HepG2 (cell line): ENCODE data around the gene CREB1. TPM values are rescaled to one million over a fixed set of nuclear protein-coding genes. Genes with fewer than 3 reads are reported as not detected.

ENCODE experiments used
- ATF3 ChIP-seq: sonication (generic); formaldehyde crosslinking; IDR thresholded peaks from 2 replicates; pipeline ENCODE4 v1.4.0; 2020; ENCODE audit warnings: missing genetic modification reagents
- BRD4 ChIP-seq: sonication (generic); formaldehyde crosslinking; IDR thresholded peaks from 2 replicates; pipeline ENCODE4 v1.4.0; 2020; ENCODE audit warnings: missing genetic modification reagents
- GABPB1 ChIP-seq: IDR thresholded peaks from 2 replicates; pipeline ENCODE4 v1.6.1; 2016; ENCODE audit warnings: mild to moderate bottlenecking, missing genetic modification reagents, moderate library complexity, missing compliant biosample characterization
- GLI4 ChIP-seq: sonication (generic); formaldehyde crosslinking; IDR thresholded peaks from 2 replicates; pipeline ENCODE4 v1.5.1; 2020; ENCODE audit warnings: missing genetic modification reagents, mild to moderate bottlenecking, moderate library complexity, borderline replicate concordance
- HOXA5 ChIP-seq: sonication (generic); formaldehyde crosslinking; IDR thresholded peaks from 2 replicates; pipeline ENCODE4 v1.4.0; 2020; ENCODE audit warnings: missing genetic modification reagents
- IRF2 ChIP-seq: IDR thresholded peaks from 2 replicates; pipeline ENCODE4 v1.6.1; 2018; ENCODE audit warnings: missing genetic modification reagents, missing compliant biosample characterization
- KDM5A ChIP-seq: fragments of 200-600 bp; sonication (generic); IDR thresholded peaks from 2 replicates; pipeline ENCODE4 v1.7.0; 2018; ENCODE audit warnings: antibody characterized with exemption, mild to moderate bottlenecking, low read length, borderline replicate concordance
- MBNL3 ChIP-seq: fragments of 250-450 bp; sonication (Bioruptor Pico); conservative IDR thresholded peaks from 2 replicates; pipeline ENCODE4 v1.8.0; 2022; ENCODE audit warnings: mild to moderate bottlenecking, inconsistent platforms
- MLLT10 ChIP-seq: sonication (generic); formaldehyde crosslinking; IDR thresholded peaks from 2 replicates; pipeline ENCODE4 v1.4.0; 2020; ENCODE audit warnings: missing genetic modification reagents
- NCOA2 ChIP-seq: sonication (generic); formaldehyde crosslinking; IDR thresholded peaks from 2 replicates; pipeline ENCODE4 v1.8.0; 2022; ENCODE audit warnings: inconsistent platforms
- PITX1 ChIP-seq: sonication (generic); formaldehyde crosslinking; IDR thresholded peaks from 2 replicates; pipeline ENCODE4 v1.5.1; 2020; ENCODE audit warnings: mild to moderate bottlenecking, missing genetic modification reagents
- RARA ChIP-seq: IDR thresholded peaks from 2 replicates; pipeline ENCODE4 v1.6.1; 2016; ENCODE audit warnings: missing genetic modification reagents, missing compliant biosample characterization
- ZFP1 ChIP-seq: IDR thresholded peaks from 2 replicates; pipeline ENCODE4 v1.6.1; 2016
- ZGPAT ChIP-seq: IDR thresholded peaks from 2 replicates; pipeline ENCODE4 v1.6.1; 2016; ENCODE audit warnings: mild to moderate bottlenecking
- ZNF10 ChIP-seq: sonication (generic); formaldehyde crosslinking; IDR thresholded peaks from 2 replicates; pipeline ENCODE4 v1.4.0; 2020; ENCODE audit warnings: mild to moderate bottlenecking, low read depth, missing genetic modification reagents, borderline replicate concordance
- ZNF281 ChIP-seq: sonication (generic); formaldehyde crosslinking; IDR thresholded peaks from 2 replicates; pipeline ENCODE4 v1.4.0; 2020; ENCODE audit warnings: missing genetic modification reagents, borderline replicate concordance
- ZNF354B ChIP-seq: sonication (generic); formaldehyde crosslinking; IDR thresholded peaks from 2 replicates; pipeline ENCODE4 v1.8.0; 2022; ENCODE audit warnings: mild to moderate bottlenecking, missing genetic modification reagents
- ZNF512B ChIP-seq: sonication (generic); formaldehyde crosslinking; IDR thresholded peaks from 2 replicates; pipeline ENCODE4 v1.5.1; 2020; ENCODE audit warnings: missing genetic modification reagents, mild to moderate bottlenecking, borderline replicate concordance
- ZNF550 ChIP-seq: sonication (generic); formaldehyde crosslinking; IDR thresholded peaks from 2 replicates; pipeline ENCODE4 v1.4.0; 2020; ENCODE audit warnings: mild to moderate bottlenecking, missing genetic modification reagents, borderline replicate concordance
- polyA plus RNA-seq, 8 experiments: library from polyadenylated mRNA; depleted of rRNA in 3 of 8; stranded (reverse) in 7 of 8; unstranded in 1 of 8; fragments of >200 nt; fragmentation: Illumina TruSeq in 4 of 8; extraction: Trizol in 4 of 8; gene quantifications; 2 replicates each; pipeline versions ENCODE4 v1.2.1 to v1.2.3, GENCODE V29; 2011 to 2016; ENCODE audit warnings: low read depth in 4 of 8, missing spikeins in 1 of 8, mixed read lengths in 1 of 8; ENCODE audit not compliant: insufficient read depth in 1 of 8
- total RNA-seq, 5 experiments: library from RNA; depleted of rRNA; stranded (reverse); fragments of >200 nt; fragmentation: Illumina TruSeq; extraction: Trizol; gene quantifications; 2 replicates each; pipeline ENCODE4 v1.2.3, GENCODE V29; 2016; ENCODE audit warnings: low read depth in 1 of 5
- TF ChIP-seq, protein P1 (sequence below): IDR thresholded peaks from 2 replicates; pipeline ENCODE4 v1.6.1; 2016; ENCODE audit warnings: missing genetic modification reagents, missing compliant biosample characterization
- TF ChIP-seq, protein P2 (sequence below): sonication (generic); IDR thresholded peaks from 2 replicates; pipeline ENCODE4 v1.6.1; 2016; ENCODE audit warnings: low read depth, borderline replicate concordance

CREB1 gene
- total and polyA plus RNA-seq, 2 of the 13 experiments (the other 11 are each of a cell fraction or from before 2014, with no cell fraction given): 51.8 to 51.9 TPM

DNA sequence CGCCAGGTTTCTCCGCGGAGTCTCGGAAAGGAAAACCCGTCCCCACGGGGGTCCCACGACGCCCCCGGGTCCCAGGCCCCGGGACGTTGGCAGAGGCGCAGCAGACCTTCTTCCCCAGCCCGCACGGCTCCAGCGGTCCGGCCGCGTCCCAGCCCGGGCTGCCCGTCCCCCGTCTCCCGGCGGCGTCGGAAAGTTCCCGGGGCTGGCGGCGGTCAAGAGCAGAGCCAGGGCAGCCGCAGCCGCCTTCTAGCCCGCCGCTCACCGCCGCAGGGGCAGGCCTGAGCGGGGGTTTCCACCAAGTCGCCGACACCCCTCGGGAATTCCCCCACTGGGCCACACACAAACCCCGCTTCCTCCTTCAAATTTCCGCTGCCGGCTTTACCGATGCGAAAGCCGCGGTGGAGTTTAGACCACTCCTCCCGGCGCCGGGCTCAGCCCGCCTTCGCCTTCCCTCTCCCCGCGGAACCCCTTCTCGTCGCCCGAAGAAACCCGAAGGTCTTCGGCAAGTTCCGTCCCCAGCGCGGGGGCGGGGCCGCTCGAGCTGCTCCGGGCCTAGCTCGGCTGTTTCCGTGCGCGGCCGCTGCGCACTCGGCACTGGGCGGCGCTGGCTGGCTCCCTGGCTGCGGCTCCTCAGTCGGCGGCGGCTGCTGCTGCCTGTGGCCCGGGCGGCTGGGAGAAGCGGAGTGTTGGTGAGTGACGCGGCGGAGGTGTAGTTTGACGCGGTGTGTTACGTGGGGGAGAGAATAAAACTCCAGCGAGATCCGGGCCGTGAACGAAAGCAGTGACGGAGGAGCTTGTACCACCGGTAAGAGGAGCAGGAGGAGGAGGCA is at the start of gene CREB1 (continued):
- TF ChIP-seq ZNF281 (peak; percentile 16; the same call in 1 of the 2 replicates), HOXA5 (CRISPR knock-in tag) (peak; percentile 85; the same call in 1 of the 2 replicates), IRF2 (CRISPR knock-in tag) (no peak; the same call in 1 of the 2 replicates), GABPB1 (CRISPR knock-in tag) (peak; percentile 70), ZNF10 (no peak), ZFP1 (CRISPR knock-in tag) (no peak), NCOA2 (peak; percentile 35), ZNF550 (CRISPR knock-in tag) (no peak), BRD4 (CRISPR knock-in tag) (peak; percentile 63), ATF3 (CRISPR knock-in tag) (peak; percentile 37; the same call in 1 of the 2 replicates), GLI4 (peak; percentile 30; the same call in 1 of the 2 replicates), MLLT10 (CRISPR knock-in tag) (no peak), ZNF512B (CRISPR knock-in tag) (no peak), KDM5A (no peak), ZNF354B (CRISPR knock-in tag) (peak; percentile 75; the same call in 1 of the 2 replicates), MBNL3 (no peak), PITX1 (CRISPR knock-in tag) (peak; percentile 51; the same call in 1 of the 2 replicates), ZGPAT (CRISPR knock-in tag) (peak; percentile 87), RARA (CRISPR knock-in tag) (no peak)
- TF ChIP-seq, protein P1, sequence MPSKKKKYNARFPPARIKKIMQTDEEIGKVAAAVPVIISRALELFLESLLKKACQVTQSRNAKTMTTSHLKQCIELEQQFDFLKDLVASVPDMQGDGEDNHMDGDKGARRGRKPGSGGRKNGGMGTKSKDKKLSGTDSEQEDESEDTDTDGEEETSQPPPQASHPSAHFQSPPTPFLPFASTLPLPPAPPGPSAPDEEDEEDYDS (CRISPR knock-in tag): peak; percentile 84
- TF ChIP-seq, protein P2, sequence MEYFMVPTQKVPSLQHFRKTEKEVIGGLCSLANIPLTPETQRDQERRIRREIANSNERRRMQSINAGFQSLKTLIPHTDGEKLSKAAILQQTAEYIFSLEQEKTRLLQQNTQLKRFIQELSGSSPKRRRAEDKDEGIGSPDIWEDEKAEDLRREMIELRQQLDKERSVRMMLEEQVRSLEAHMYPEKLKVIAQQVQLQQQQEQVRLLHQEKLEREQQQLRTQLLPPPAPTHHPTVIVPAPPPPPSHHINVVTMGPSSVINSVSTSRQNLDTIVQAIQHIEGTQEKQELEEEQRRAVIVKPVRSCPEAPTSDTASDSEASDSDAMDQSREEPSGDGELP: no peak
